ENCODE results near the gene CPNE5.

CPNE5 gene

GRCh38 chr6:36838896-36839748 lies at the start of gene CPNE5:
Gene CPNE5, minus strand, starts transcription at chr6:36839444. Its CDS starts 67 bp downstream, at chr6:36839377.
- no peak for DNase-seq (ENCODE audit: low spot score)

DNA sequence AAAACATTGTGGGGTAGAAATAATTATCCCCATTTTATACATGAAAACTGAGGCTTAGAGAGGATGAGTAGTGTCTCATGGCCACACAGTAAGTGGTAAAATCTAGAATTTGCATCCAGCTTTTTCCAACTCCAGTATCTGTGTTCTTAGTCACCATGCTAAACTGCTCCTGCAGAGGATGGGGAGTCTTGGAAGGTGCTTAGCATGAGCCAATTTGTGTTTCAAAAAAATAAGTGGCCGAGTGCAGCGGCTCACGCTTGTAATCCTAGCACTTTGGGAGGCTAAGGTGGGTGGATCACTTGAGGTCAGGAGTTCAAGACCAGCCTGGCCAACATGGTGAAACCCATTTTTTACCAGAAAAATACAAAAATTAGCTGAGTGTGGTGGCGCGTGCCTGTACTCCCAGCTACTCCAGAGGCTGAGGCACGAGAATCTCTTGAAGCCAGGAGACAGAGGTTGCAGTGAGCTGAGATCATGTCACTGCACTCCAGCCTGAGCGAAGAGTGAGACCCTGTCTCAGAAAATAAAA lies 48.9 kb upstream of the CPNE5 start:
- DNase-seq (ENCODE audit: low spot score), result no peak

- no peak for DNase-seq (ENCODE audit: low spot score)
Measured at GRCh38 chr6:36886950-36887618, 47.8 kb upstream of the CPNE5 start.

DNA sequence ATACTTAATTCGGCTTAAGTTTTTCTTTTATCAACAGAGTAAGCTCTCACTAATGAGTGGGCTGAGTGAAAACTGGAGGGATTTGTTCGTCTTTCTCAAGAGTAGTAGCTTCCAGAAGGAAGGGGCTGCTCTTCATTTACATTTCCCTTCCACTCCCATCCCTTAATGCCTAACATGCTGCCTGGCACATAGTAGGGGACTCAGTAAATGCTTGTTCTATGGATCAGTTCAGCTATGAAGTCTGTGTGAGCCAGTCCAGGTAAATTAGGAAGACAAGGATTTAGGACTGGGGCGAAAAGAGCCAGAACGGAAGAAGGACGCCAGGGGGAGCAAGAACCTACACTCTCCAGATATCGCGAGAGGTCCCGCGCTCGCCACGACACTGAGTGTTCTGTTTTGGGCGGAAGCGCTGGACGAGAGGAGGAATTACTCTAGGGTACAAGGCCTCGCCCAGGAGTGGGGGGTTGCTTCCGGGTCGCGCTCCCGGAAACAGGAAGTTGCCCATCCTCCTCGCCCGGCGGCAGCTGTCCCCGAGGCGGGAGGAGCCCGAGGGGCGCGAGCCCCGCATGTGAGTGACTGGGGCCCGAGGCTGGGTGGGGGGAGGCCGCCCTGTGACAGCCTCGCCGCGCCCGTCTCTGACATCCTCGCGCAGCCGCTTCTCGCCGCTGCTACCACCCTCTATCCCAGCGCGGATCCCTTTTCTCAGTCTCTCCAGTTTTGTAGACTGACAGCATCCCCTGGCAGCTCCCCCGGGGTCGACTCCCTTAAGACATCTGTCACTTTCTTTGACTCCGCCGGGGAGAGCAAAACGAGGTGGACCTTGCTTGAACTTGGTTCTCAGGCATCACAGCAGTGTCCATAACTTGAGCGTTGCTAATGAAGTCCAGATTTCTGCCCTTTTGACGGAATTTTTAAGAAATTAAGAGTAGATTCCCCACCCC lies 46.5 kb upstream of the CPNE5 start, which contains the start of gene C6orf89:
C6orf89 (plus strand) TSS at position 492 of the 941 bp plus-strand sequence. CDS start 13,493 bp downstream, outside the sequence.
- peak; percentile 69 for DNase-seq (ENCODE audit: low spot score)

DNA sequence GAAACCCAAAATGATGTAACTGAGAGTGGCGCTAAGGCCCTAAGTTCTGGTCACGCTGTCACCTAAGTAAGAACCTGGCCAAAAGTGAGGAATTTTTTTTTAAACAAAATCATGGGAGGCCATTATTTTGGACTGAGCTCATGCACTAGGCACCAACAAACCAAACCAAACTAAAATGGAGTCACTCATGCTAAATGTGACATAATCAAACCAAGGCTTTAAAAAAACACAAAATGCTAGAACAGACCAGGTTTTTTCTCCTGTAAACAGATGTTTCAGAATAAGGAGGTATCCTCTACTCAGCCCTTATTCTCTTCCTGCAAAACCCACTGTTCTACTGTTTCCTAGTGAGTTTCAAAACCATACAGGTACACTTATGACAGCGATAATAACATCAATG lies 45.4 kb upstream of the CPNE5 start:
- DNase-seq (ENCODE audit: low spot score), result no peak

DNA sequence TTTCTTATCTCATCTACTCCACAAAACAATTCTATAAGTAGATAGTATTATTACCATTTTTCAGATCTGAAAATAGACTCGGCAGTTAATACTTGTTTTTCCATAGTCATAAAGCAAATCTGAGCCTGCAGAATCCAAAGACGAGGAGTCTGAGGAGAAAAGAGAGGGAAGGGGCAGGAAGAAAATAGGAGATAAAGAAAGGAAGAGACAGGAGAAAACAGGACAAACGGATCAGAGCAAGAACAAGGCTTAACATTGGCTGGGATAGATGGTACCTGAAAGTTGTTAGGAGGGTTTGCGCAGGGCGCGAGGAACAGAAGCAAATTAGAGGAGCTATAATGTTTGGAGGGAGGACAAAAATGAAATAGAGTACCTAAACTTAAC lies 36.0 kb upstream of the CPNE5 start:
- no peak for DNase-seq (ENCODE audit: low spot score)

DNA sequence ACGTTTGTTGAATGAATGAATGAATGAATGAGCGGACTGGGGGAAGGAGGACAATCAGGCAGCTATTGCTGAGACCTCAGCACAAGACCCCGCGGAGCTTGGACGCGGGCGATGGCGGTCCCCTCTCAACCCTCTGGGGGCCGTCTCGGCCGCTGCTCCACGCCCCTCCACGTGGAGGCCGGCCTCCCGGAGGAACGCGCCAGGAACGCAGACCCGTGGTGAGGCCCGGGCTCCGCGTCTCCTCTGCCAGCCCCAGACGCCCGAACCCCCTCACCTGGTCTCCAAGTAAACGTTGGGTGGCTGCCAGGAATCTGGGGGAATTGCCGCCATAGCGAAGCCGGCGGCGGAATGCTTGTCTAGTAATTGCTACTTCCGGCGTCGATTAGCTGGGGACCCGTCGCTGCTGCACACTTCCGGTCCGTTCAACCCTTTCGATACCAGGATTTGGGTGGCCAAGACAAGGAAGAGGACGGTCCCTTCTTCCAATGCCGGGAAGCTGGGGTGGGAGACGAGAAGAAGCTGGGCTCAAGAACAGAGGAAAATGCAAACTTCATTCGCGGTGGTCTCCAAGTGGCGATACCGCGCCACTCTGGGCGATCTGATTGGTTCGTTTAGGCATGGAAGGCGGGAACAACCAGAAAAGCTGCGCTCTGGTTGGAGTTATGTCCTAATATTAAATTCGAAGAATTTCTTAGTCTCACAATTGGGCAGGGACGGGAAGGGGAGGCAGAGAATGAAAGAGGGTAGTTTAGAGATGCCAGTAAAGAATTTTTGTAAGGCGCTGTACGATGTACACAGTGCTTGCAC lies 35.4 kb upstream of the CPNE5 start, which contains the start of gene PPIL1:
PPIL1 (minus strand) TSS at position 361 of the 807 bp plus-strand sequence; CDS start at position 330, 31 bp downstream.
- DNase-seq (ENCODE audit: low spot score), result peak; percentile 70

- no peak for DNase-seq (ENCODE audit: low spot score)
Measured at GRCh38 chr6:36873612-36874442, 34.6 kb upstream of the CPNE5 start.

DNA sequence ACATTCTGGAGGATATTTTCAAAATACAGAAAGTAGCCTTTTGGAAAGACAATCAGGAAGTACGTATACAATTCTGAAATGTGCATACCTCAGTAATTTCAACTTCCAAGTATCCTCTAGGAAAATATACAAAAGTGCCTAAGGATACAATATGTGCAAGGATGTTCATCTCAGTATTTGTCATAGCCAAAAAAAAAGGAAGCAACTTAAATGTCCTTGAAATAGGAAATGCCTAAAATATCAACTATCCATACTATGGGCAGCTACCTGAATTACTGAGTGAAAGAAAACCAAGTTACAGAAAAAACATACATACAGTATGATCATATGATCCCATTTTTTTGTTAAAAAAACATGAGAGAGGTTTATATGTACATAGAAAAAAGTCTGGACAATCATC lies 33.9 kb upstream of the CPNE5 start:
- no peak for DNase-seq (ENCODE audit: low spot score)

DNA sequence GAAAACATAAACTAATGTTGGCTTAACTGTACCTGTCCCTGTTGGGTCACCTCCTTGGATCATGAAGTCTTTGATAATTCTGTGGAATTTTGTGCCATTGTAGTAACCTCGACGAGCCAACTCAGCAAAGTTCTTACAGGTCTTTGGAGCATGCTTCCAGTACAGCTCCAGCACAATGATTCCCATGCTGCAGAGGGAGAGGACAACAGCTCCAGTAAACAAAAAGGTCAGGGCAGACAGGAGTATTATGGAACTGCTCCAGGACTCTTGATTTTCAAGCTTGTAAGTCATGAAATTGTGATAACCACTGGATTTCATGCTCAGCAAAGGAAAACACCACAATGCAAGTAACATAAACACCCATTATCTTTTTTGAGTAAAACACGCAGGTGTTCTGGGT lies 32.4 kb upstream of the CPNE5 start:
- no peak for DNase-seq (ENCODE audit: low spot score)

- no peak for DNase-seq (ENCODE audit: low spot score)
Measured at GRCh38 chr6:36867471-36868224, 28.4 kb upstream of the CPNE5 start.

GRCh38 chr6:36865835-36866234 lies 26.6 kb upstream of the CPNE5 start:
- DNase-seq (ENCODE audit: low spot score), result no peak

DNA sequence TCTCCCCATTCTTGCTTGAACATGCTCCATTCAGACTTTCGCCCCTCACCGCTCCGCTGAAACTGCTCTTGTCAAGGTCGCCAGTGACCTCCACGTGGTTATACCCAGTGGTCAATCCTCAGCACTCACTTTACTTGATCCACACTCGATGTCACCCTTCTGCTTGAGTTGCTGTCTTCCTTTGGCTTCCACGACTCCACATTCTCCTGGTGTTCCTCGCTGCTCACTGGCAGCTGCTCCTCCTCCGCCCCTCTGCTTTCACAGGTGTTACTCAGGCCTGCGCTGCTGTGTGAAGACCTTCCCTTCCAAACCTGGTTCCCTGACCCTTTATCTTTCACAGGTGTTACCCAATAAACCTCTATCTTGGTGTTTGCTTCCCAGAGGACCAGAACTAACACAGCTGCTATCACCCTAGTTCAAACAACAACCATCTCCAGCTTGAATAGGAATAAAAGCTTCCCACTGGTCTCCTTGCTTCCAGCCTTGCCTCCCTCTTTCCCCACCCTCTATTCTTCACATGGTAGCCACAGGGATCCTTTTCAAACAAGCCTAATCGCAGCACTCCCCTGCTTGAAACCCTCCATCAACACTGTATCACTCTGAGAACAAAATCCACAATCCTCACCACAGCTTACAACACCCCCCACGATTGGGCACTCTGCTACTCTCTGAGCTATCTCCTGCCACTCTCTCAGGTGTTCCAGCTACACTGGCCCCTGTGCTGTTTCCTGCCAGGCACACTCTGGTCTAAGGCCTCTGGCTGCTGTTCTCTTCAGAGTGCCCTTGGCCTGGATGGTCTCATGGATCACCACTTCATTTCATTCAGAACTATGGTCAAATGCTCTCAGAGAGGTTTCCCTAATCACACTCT lies 24.7 kb upstream of the CPNE5 start:
- DNase-seq (ENCODE audit: low spot score), result no peak

GRCh38 chr6:36862848-36863382 lies 23.7 kb upstream of the CPNE5 start:
- DNase-seq (ENCODE audit: low spot score), result no peak

- no peak for DNase-seq (ENCODE audit: low spot score)
Measured at GRCh38 chr6:36862164-36862847, 23.1 kb upstream of the CPNE5 start.

- DNase-seq (ENCODE audit: low spot score), result no peak
Measured at GRCh38 chr6:36860126-36860525, 20.9 kb upstream of the CPNE5 start.

DNA sequence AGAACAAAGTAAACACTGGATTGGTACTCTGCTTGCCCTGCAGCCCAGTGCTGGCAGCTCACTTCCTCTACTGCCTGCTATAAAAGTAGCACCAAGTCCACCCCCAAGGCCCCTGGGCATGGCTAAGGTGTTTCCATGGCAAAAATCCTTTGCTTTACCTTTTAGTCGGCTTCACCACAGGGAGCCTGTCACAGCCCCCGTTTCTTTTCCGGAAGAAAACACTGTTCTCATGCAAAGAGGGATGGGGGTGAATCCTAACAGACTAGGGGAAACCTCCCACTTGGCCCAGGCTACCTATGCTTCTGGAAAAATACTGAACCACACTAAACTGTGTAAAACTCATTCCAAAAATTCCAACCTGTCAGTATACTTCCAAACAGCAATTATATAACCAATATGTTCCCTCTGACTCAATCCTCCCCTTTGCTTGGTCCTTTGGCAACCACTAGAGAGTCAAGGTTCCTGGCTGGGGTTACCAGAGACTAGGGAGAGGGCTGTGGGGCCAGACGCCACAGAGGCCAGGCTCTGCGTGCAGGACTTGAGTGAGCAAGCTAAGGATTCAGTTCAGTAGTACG lies 19.2 kb upstream of the CPNE5 start:
- DNase-seq (ENCODE audit: low spot score), result no peak

Measured in HuH-7.5 (cell line).